Measurements from ENCODE around the gene MED8.
"Not testable (repeated sequence)": the region's sequence is repeated elsewhere in the genome, so short reads cannot be mapped to it uniquely, and the experiment has no call there.

DNA sequence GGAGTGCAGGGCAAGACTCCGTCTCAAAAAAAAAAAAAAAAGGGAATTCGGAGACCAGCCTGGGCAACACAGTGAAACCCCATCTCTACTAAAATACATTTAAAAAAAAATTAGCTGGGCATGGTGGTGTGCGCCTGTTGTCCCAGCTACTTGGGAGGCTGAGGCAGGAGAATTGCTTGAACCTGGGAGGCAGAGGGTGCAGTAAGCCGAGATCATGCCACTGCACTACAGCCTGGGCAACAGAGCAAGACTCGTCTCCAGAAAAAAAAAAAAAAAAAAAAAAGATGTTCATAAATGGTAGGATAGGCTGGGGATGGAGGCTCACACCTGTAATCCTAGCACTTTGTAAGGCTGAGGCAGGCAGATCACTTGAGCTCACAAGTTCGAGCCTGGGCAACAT lies 19.8 kb downstream of the MED8 start:
- TF ChIP-seq ZNF274 (IDR thresholded peaks at IDR 0.05; ENCODE audit: insufficient read depth, insufficient read length); CHD1 (IDR thresholded peaks at IDR 0.05; ENCODE audit: low read depth, low read length); EED (IDR thresholded peaks at IDR 0.05; ENCODE audit: low read depth); RFX5 (IDR thresholded peaks at IDR 0.05; ENCODE audit: low read depth, low read length); PML (IDR thresholded peaks at IDR 0.05; ENCODE audit: low read length); FOS (IDR thresholded peaks at IDR 0.05; ENCODE audit: borderline replicate concordance, extremely low read depth, insufficient read length); BHLHE40 (IDR thresholded peaks at IDR 0.05; ENCODE audit: borderline replicate concordance in 1 of 2, low read depth in 2 of 2, low read length in 1 of 2); SMAD1 (IDR thresholded peaks at IDR 0.05; ENCODE audit: low read depth, partially characterized antibody); NR2F1 (conservative IDR thresholded peaks at IDR 0.05); SPI1 (IDR thresholded peaks at IDR 0.05; ENCODE audit: borderline replicate concordance, insufficient read depth, low read depth, low read length): not testable (repeated sequence)
- TF ChIP-seq, protein P1, sequence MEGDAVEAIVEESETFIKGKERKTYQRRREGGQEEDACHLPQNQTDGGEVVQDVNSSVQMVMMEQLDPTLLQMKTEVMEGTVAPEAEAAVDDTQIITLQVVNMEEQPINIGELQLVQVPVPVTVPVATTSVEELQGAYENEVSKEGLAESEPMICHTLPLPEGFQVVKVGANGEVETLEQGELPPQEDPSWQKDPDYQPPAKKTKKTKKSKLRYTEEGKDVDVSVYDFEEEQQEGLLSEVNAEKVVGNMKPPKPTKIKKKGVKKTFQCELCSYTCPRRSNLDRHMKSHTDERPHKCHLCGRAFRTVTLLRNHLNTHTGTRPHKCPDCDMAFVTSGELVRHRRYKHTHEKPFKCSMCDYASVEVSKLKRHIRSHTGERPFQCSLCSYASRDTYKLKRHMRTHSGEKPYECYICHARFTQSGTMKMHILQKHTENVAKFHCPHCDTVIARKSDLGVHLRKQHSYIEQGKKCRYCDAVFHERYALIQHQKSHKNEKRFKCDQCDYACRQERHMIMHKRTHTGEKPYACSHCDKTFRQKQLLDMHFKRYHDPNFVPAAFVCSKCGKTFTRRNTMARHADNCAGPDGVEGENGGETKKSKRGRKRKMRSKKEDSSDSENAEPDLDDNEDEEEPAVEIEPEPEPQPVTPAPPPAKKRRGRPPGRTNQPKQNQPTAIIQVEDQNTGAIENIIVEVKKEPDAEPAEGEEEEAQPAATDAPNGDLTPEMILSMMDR (IDR thresholded peaks at IDR 0.05 in 2 of 3, conservative IDR thresholded peaks at IDR 0.05 in 1 of 3; ENCODE audit: control insufficient read depth in 2 of 3, extremely low read depth in 1 of 3, insufficient read depth in 1 of 3, low read depth in 3 of 3, low read length in 3 of 3): not testable (repeated sequence)
